Measurements from ENCODE around the gene BCAT1.
"Not testable (repeated sequence)": the region's sequence is repeated elsewhere in the genome, so short reads cannot be mapped to it uniquely, and the experiment has no call there.

BCAT1 gene

DNA sequence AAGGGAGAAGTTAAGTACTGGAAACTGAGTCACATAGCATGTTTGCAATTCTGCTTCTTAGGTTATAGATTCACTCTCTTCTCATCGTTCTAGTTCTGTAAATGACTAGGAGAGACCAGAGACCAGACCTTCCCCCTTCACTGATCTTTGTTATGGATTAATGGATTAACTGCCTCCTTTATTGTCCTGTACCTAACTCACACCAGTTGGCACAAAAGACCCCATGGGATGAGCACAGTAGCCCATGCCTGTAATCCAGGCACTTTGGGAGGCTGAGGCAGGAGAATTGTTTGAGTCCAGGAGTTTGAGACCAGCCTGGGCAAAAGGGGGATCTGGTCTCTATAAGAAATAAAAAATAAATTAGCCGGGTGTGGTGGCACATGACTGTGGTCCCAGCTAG is 20.8 kb downstream of the BCAT1 start:
- TF ChIP-seq, protein P1, sequence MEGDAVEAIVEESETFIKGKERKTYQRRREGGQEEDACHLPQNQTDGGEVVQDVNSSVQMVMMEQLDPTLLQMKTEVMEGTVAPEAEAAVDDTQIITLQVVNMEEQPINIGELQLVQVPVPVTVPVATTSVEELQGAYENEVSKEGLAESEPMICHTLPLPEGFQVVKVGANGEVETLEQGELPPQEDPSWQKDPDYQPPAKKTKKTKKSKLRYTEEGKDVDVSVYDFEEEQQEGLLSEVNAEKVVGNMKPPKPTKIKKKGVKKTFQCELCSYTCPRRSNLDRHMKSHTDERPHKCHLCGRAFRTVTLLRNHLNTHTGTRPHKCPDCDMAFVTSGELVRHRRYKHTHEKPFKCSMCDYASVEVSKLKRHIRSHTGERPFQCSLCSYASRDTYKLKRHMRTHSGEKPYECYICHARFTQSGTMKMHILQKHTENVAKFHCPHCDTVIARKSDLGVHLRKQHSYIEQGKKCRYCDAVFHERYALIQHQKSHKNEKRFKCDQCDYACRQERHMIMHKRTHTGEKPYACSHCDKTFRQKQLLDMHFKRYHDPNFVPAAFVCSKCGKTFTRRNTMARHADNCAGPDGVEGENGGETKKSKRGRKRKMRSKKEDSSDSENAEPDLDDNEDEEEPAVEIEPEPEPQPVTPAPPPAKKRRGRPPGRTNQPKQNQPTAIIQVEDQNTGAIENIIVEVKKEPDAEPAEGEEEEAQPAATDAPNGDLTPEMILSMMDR (IDR thresholded peaks at IDR 0.05; ENCODE audit: low read depth, low read length, missing control alignments), result no peak
- no peak for DNase-seq (ENCODE audit: low read depth)
- H3K4me3 ChIP-seq (ENCODE audit: low read depth, low read length), result no peak overlapping the region

DNA sequence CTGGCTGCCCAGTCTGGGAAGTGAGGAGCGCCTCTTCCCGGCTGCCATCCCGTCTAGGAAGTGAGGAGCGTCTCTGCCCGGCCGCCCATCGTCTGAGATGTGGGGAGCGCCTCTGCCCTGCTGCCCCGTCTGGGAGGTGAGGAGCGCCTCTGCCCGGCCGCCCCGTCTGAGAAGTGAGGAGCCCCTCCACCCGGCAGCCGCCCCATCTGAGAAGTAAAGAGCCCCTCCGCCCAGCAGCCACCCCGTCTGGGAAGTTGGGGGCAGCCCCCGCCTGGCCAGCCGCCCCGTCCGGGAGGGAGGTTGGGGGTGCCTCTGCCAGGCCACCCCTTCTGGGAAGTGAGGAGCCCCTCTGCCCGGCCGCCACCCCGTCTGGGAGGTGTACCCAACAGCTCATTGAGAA is 22.8 kb downstream of the BCAT1 start:
- H3K4me3 ChIP-seq (ENCODE audit: low read depth, low read length); DNase-seq (ENCODE audit: low read depth): not testable (repeated sequence)

DNA sequence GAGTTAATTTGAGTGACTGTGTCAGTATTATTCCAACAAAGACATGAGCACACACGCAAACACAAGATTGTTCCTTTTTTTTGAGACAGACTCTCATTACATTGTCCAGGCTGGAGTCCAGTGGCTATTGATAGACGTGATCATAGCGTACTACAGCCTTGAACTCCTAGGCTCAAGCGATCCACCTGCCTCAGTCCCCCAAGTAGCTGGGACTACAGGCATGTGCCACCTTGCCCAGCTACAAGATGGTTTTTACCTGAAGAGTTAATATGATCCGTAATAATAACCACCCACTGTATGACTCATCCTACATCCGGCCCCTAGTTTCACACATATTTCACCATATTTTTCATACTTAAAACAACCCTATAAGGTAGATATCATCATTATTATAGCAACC is 26.8 kb downstream of the BCAT1 start:
- H3K4me3 ChIP-seq (ENCODE audit: low read depth, low read length), result no peak overlapping the region
- TF ChIP-seq, protein P1 (IDR thresholded peaks at IDR 0.05; ENCODE audit: low read depth, low read length, missing control alignments), result no peak
- no peak for DNase-seq (ENCODE audit: low read depth)

DNA sequence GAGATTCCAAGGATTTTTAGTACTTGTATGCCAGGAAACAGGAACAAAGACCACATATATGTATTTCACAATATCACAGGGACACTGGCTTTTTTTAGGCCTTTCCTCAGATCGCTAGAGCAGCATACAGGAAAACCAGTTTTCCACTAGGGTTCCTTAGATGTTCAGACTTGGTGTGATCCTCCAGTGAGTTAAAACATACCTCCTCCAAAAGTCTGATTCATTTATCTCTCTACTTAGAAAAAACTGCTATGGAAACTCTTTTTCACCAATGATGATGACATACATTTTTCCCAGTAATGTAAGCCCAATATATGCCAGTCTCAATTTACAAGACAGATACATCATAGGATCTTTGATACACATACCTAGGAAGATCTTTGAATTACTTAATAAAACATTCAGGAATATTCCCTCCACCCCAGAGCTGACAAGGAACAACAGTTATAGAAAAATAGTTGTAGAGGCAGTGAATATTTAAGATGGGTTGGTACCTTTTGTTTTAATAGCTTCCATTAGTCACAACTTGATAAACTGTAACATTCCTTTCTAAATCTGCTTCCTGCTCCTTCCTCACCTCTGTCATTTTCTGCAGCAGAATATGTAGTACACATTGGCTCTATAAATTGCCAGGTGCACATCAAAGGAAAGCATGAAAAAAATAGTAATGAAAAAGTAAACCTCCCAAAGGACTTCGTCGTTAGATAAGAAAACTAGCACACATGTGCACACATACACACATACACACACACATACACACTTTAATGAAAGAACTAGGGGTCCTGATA is 27.5 kb downstream of the BCAT1 start:
- TF ChIP-seq, protein P1 (IDR thresholded peaks at IDR 0.05; ENCODE audit: low read depth, low read length, missing control alignments), result no peak
- no peak for DNase-seq (ENCODE audit: low read depth)
- H3K4me3 ChIP-seq (ENCODE audit: low read depth, low read length), result no peak overlapping the region

DNA sequence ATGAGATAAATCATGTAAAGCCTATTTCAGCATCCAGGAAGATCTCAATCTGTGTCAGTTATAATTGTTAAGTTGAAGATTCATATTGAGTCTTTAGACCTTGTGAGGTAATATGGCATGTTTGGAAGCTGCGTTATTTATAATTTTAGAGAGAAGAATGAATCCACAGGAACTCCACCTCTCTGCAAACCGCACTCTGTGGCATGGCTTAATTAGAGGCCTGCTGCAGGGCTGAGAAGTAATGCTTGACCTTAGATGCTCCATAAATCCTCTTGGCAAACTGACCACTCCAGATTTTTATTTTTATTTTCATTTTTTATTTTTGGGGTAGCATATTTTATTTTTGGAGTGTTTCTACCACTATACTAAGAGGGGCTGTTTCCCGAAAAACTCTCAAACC is 28.8 kb downstream of the BCAT1 start:
- no peak for DNase-seq (ENCODE audit: low read depth)
- TF ChIP-seq, protein P1 (IDR thresholded peaks at IDR 0.05; ENCODE audit: low read depth, low read length, missing control alignments), result no peak
- no peak overlapping the region for H3K4me3 ChIP-seq (ENCODE audit: low read depth, low read length)

DNA sequence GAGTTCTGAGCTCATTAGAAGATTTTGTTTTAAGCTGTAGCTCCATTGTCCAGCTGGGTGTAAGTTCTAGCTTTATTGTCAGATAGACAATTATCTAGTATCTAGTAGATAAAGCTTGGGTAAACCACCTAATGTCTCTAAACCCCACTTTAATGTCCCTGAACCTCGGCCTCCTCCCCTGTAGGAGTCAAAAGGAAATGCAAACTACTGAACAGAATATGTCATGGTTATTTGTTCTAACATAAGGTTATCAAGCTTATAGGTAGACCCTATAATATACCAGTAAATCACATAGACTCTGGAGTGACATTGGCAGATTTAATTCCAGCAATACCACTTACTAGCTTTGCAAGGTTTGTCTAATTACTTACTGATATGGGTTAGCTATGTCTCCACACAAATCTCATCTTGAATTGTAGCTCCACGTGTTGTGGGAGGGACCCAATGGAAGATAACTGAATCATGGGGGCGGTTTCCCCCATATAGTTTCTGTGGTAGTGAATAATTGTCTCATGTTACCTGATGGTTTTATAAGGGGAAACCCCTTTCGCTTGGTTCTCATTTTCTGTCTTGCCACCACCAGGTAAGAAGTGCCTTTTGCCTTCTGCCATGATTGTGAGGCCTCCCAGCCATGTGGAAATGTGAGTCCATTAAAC is 29.4 kb downstream of the BCAT1 start:
- DNase-seq (ENCODE audit: low read depth), result no peak
- TF ChIP-seq, protein P1 (IDR thresholded peaks at IDR 0.05; ENCODE audit: low read depth, low read length, missing control alignments), result no peak

DNA sequence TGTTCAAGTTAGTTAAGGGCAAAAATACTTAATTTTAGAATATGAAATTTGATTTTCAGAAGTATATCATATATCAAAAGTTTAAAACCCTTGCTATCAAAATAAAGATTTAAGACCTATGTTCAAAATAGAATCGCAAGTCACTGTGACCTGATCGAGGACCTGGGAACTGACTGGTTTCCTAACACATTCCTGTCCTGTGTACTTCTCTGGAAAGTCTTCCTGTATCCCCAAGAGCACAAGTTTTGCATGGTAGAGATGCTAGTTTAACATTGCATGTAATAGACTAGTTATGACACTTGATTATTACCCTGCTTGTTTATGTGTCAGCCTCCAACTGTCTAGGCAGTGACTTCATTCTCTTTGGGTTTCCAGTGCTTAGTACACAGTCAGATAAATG is 30.3 kb downstream of the BCAT1 start:
- TF ChIP-seq, protein P1 (IDR thresholded peaks at IDR 0.05; ENCODE audit: low read depth, low read length, missing control alignments), result no peak
- no peak overlapping the region for H3K4me3 ChIP-seq (ENCODE audit: low read depth, low read length)
- no peak for DNase-seq (ENCODE audit: low read depth)

More for the DNA sequence above, 29.4 kb downstream of the BCAT1 start:
- H3K4me3 ChIP-seq (ENCODE audit: low read depth, low read length), result no peak overlapping the region

Measured in GM12864 (cell line).